GM12891 (cell line): ENCODE results near the gene UBA7. TPM values are rescaled to one million over a fixed set of nuclear protein-coding genes. Genes with fewer than 3 reads are reported as not detected.

Source experiments
- DNase-seq: peaks from one replicate; pipeline ENCODE4 v3.0.0; 2011; ENCODE audit warnings: low spot score; ENCODE audit not compliant: insufficient read length
- FAIRE-seq: peaks from 2 replicates; lab custom pipeline; 2011; peaks lifted over from hg19 to GRCh38; lab: Jason Lieb, UNC
- PAX5 ChIP-seq: IDR thresholded peaks from 2 replicates; pipeline ENCODE4 v1.6.1; 2011; ENCODE audit warnings: low read length, moderate library complexity, mild to moderate bottlenecking; ENCODE audit not compliant: insufficient read depth, severe bottlenecking
- POLR2A ChIP-seq: IDR thresholded peaks from 2 replicates; pipeline ENCODE4 v1.6.1; 2011; ENCODE audit warnings: low read depth, low read length, control low read depth
- POLR2AphosphoS5 ChIP-seq: IDR thresholded peaks from 2 replicates; pipeline ENCODE4 v1.6.1; 2011; ENCODE audit warnings: low read depth, low read length, control low read depth
- POU2F2 ChIP-seq: IDR thresholded peaks from 2 replicates; pipeline ENCODE4 v1.6.1; 2011; ENCODE audit warnings: low read depth, mild to moderate bottlenecking, control low read depth, low read length, moderate library complexity
- SPI1 ChIP-seq: IDR thresholded peaks from 2 replicates; pipeline ENCODE4 v1.6.1; 2011; ENCODE audit warnings: low read depth, low read length, control low read depth
- TAF1 ChIP-seq: IDR thresholded peaks from 2 replicates; pipeline ENCODE4 v1.6.1; 2011; ENCODE audit warnings: low read depth, low read length, control low read depth
- polyA plus RNA-seq: library from polyadenylated mRNA; unstranded; fragments of >200 nt; gene quantifications from one replicate; pipeline ENCODE4 v1.2.1, GENCODE V29; 2012; ENCODE audit warnings: low read depth, missing spikeins, inconsistent platforms; ENCODE audit not compliant: missing spikeins

UBA7 gene
- 80.4 TPM for polyA plus RNA-seq

GRCh38 chr3:49813497-49814174, at the start of gene UBA7:
UBA7 (minus strand) TSS chr3:49813953; CDS start chr3:49813787, 166 bp downstream.
- FAIRE-seq (peak; percentile 96), DNase-seq (peak; percentile 74)
- TF ChIP-seq POU2F2 (no peak), TAF1 (peak; percentile 73), POLR2A (peak; percentile 45), SPI1 (no peak), POLR2AphosphoS5 (no peak; the same call in 1 of the 2 replicates)

GRCh38 chr3:49859576-49860305, 46.0 kb upstream of the UBA7 start:
- DNase-seq (no peak), FAIRE-seq (no peak)

GRCh38 chr3:49856181-49857005, 42.6 kb upstream of the UBA7 start, which contains the start of gene TRAIP:
TRAIP (minus strand) TSS chr3:49856564; CDS start chr3:49856453, 111 bp downstream.
- FAIRE-seq = peak; percentile 99
- peak; percentile 97 for DNase-seq
- TF ChIP-seq POLR2A (peak; percentile 49; the same call in 1 of the 2 replicates), POU2F2 (0 out of 2 replicates have a peak, but pooled peaks have one; percentile 26), SPI1 (no peak), POLR2AphosphoS5 (0 out of 2 replicates have a peak, but pooled peaks have one; percentile 27)

More at GRCh38 chr3:49859576-49860305, 46.0 kb upstream of the UBA7 start:
- no peak for TF ChIP-seq SPI1
- no peak for TF ChIP-seq TAF1
- TF ChIP-seq POU2F2 = no peak
- no peak for TF ChIP-seq PAX5
- TF ChIP-seq POLR2AphosphoS5 = no peak

GRCh38 chr3:49855662-49856061, 41.9 kb upstream of the UBA7 start:
- DNase-seq (no peak), FAIRE-seq (no peak)
- TF ChIP-seq POLR2A = no peak
- TF ChIP-seq POU2F2 = no peak
- TF ChIP-seq TAF1 = no peak

- FAIRE-seq = no peak
- no peak for DNase-seq
- no peak for TF ChIP-seq SPI1
- no peak for TF ChIP-seq POU2F2
- TF ChIP-seq POLR2AphosphoS5 = no peak
- TF ChIP-seq TAF1 = no peak
- TF ChIP-seq POLR2A = no peak
Observed at GRCh38 chr3:49845694-49846093, 31.9 kb upstream of the UBA7 start.

GRCh38 chr3:49844464-49845183, 30.9 kb upstream of the UBA7 start:
- TF ChIP-seq TAF1 (no peak), PAX5 (no peak), POU2F2 (no peak), SPI1 (no peak), POLR2AphosphoS5 (no peak), POLR2A (no peak)
- DNase-seq (no peak), FAIRE-seq (no peak)

DNA sequence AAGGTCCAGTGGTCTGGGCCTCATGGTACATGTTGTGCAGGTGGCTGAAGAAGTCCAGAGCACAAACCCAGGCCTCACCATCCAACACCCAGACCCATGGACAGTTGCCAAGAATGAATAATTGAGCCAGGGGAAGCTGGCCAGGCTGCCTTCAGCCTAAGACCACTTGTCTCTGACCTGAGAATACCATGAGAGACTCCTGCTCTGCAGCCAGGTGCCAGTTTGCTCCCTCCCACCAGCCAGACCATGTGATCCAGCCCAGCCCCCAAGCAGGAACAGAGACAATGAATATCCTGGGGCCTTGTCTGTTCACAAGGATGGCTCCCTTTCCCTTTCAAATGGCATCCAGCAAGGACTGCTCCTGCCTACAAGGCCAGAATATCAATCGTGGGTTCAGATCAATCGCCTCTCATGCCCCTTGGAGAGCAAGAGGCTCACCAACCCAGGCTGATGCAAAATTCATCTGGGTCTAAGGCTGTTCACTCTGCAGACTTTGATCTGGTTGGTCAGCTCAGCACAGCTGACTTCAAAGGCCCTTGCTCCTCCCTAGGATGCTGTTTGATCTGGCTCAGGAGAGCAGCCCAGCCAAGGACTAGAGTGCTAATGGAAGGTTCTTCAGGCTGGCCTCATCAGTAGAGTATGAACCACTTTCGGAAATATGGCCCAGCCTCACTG, 29.2 kb upstream of the UBA7 start:
- TF ChIP-seq POU2F2 (no peak), POLR2AphosphoS5 (no peak), TAF1 (no peak), POLR2A (no peak), SPI1 (no peak), PAX5 (no peak)
- FAIRE-seq = no peak
- no peak for DNase-seq

GRCh38 chr3:49841806-49842205, 28.1 kb upstream of the UBA7 start:
- no peak for FAIRE-seq
- no peak for DNase-seq
- TF ChIP-seq POLR2A = no peak
- TF ChIP-seq POLR2AphosphoS5 = no peak
- no peak for TF ChIP-seq PAX5
- no peak for TF ChIP-seq TAF1
- TF ChIP-seq POU2F2 = no peak
- no peak for TF ChIP-seq SPI1
